PC-3 (cell line): ENCODE measurements around the gene TEX44. TPM values are rescaled to one million over a fixed set of nuclear protein-coding genes. Genes with fewer than 3 reads are reported as not detected.

Experiments
- ATAC-seq: fragments of 200-7000 bp; cut with Tn5 transposase; 2 replicates; pipeline ENCODE4 v1.9.1; 2020; ENCODE audit warnings: mild to moderate bottlenecking, moderate library complexity
- BruUV-seq: library from RNA; stranded (reverse); fragments of 400-500 nt; replicated peaks from 2 replicates; lab custom pipeline; 2021; lab: Mats Ljungman, UMichigan
- CTCF ChIA-PET: fragments of 300-600 bp; sonication (Branson Sonifier 250); formaldehyde crosslinking; loops from one replicate; lab custom pipeline; 2022; ENCODE audit warnings: antibody characterized with exemption; lab: Charles Lee
- POLR2A ChIA-PET: fragments of 300-600 bp; sonication (Branson Sonifier 250); formaldehyde crosslinking; loops from one replicate; lab custom pipeline; 2022; ENCODE audit warnings: antibody characterized with exemption; ENCODE audit not compliant: unreplicated experiment; lab: Charles Lee
- DNase-seq: peaks from one replicate; pipeline ENCODE4 v3.0.0-alpha.2; 2015
- H2AFZ ChIP-seq: fragments of 300-600 bp; sonication (generic); 2 replicates; pipeline ENCODE4 v1.6.0; 2016; ENCODE audit warnings: antibody characterized with exemption, low read length
- H3F3A ChIP-seq: fragments of 300-600 bp; sonication (generic); one replicate; pipeline ENCODE4 v1.6.0; 2017; ENCODE audit warnings: antibody characterized with exemption, low read length, control low read depth, mild to moderate bottlenecking; ENCODE audit not compliant: unreplicated experiment
- H3K27ac ChIP-seq: fragments of 300-600 bp; sonication (generic); 2 replicates; pipeline ENCODE4 v1.5.1; 2016; ENCODE audit warnings: mild to moderate bottlenecking, low read length
- H3K27me3 ChIP-seq: fragments of 300-600 bp; sonication (generic); 2 replicates; pipeline ENCODE4 v1.6.1; 2016; ENCODE audit warnings: low read length, mixed read lengths
- H3K36me3 ChIP-seq: fragments of 300-600 bp; sonication (generic); 2 replicates; pipeline ENCODE4 v1.6.1; 2016; ENCODE audit warnings: low read depth, mixed run types, low read length, mixed read lengths
- H3K4me1 ChIP-seq: fragments of 300-600 bp; sonication (generic); 2 replicates; pipeline ENCODE4 v1.5.1; 2016; ENCODE audit warnings: low read length; ENCODE audit not compliant: insufficient read depth
- H3K4me2 ChIP-seq: fragments of 300-600 bp; sonication (generic); 2 replicates; pipeline ENCODE4 v1.6.0; 2016; ENCODE audit warnings: low read length
- H3K4me3 ChIP-seq: fragments of 300-600 bp; sonication (generic); 2 replicates; pipeline ENCODE4 v1.5.1; 2016; ENCODE audit warnings: mild to moderate bottlenecking, low read length, mixed read lengths
- H3K79me2 ChIP-seq: fragments of 300-600 bp; sonication (generic); 2 replicates; pipeline ENCODE4 v1.6.1; 2017; ENCODE audit warnings: low read length, mixed read lengths
- H3K9ac ChIP-seq: fragments of 300-600 bp; sonication (generic); 2 replicates; pipeline ENCODE4 v1.6.0; 2016; ENCODE audit warnings: mild to moderate bottlenecking, low read length
- H3K9me2 ChIP-seq: fragments of 300-600 bp; sonication (generic); replicated peaks from 2 replicates; pipeline ENCODE4 v1.6.1; 2016; ENCODE audit warnings: mixed run types, low read length, mixed read lengths
- H3K9me3 ChIP-seq: fragments of 300-600 bp; sonication (generic); 2 replicates; pipeline ENCODE4 v1.6.1; 2016; ENCODE audit warnings: low read length, mixed read lengths
- H4K20me1 ChIP-seq: fragments of 300-600 bp; sonication (generic); 2 replicates; pipeline ENCODE4 v1.6.1; 2016; ENCODE audit warnings: low read length, mixed read lengths
- CTCF ChIP-seq: fragments of 300-600 bp; sonication (generic); conservative IDR thresholded peaks from 2 replicates; pipeline ENCODE4 v1.5.1; 2017; ENCODE audit warnings: antibody characterized with exemption, low read depth, mild to moderate bottlenecking, low read length
- EZH2 ChIP-seq: fragments of 300-600 bp; sonication (generic); IDR thresholded peaks from one replicate; pipeline ENCODE4 v1.6.1; 2017; ENCODE audit warnings: antibody characterized with exemption, mild to moderate bottlenecking, low read length; ENCODE audit not compliant: unreplicated experiment
- EZH2phosphoT487 ChIP-seq: fragments of 300-600 bp; sonication (generic); IDR thresholded peaks from 2 replicates; pipeline ENCODE4 v1.6.1; 2018; ENCODE audit warnings: mild to moderate bottlenecking, antibody characterized with exemption, low read length, borderline replicate concordance
- intact Hi-C: fragments of 100-400 bp; cut with micrococcal nuclease; formaldehyde crosslinking; loops from 2 replicates; pipeline ENCODE4 v1.9.0; 2023
- total RNA-seq: library from RNA; depleted of rRNA; stranded (reverse); fragments of >200 nt; gene quantifications from 2 replicates; pipeline ENCODE4 v1.2.3, GENCODE V29; 2014

The TEX44 gene
- total RNA-seq, 1 experiment from 2014 or later: not detected

- Histone ChIP-seq H3K9me2 (no peaks in the 10 kb centered on the region), H3K4me2 (no peak overlapping the region), H3K79me2 (no peaks in the 10 kb centered on the region), H4K20me1 (no peaks in the 10 kb centered on the region), H3K4me3 (no peak overlapping the region), H3K27me3 (no peaks in the 10 kb centered on the region), H3K27ac (no peak overlapping the region), H2AFZ (no peak overlapping the region), H3K9ac (no peak overlapping the region), H3K9me3 (no peaks in the 10 kb centered on the region), H3F3A (no peaks in the 10 kb centered on the region), H3K4me1 (peaks cover 29% of the 10 kb centered on the region), H3K36me3 (no peaks in the 10 kb centered on the region)
- CTCF ChIA-PET: interaction anchor here (1.0 kb wide), 1 partner anchor 20 kb away, joined by 4 read pairs; no protein-coding TSS in a partner anchor
- no TSS peak for BruUV-seq
- POLR2A ChIA-PET: no interaction called here
- intact Hi-C loops: no loop called here
- DNase-seq (peak; percentile 23), ATAC-seq (no peak)
- TF ChIP-seq EZH2phosphoT487: no peak
- no peak for TF ChIP-seq CTCF
- no peak for TF ChIP-seq EZH2
Measured at GRCh38 chr2:231622963-231623362, 30.3 kb downstream of the TEX44 start.

GRCh38 chr2:231626449-231626848, 33.8 kb downstream of the TEX44 start:
- no peak overlapping the region for H3K27ac ChIP-seq
- H3K27me3 ChIP-seq: no peaks in the 10 kb centered on the region
- H2AFZ ChIP-seq: no peak overlapping the region
- peak overlapping the region; percentile 37; the same call in 1 of the 2 replicates for H3K4me2 ChIP-seq
- ChIA-PET CTCF (interaction anchor here (0.7 to 1.4 kb wide), 2 partner anchors 49 to 51 kb away, joined by 4 read pairs; no protein-coding TSS in a partner anchor), POLR2A (no interaction called here)
- no peak overlapping the region for H3K4me3 ChIP-seq
- H3K79me2 ChIP-seq: no peaks in the 10 kb centered on the region
- H3K36me3 ChIP-seq: no peaks in the 10 kb centered on the region
- no peaks in the 10 kb centered on the region for H3K9me2 ChIP-seq
- peaks cover 13% of the 10 kb centered on the region for H3K4me1 ChIP-seq
- H3F3A ChIP-seq: no peaks in the 10 kb centered on the region
- no peak for TF ChIP-seq EZH2
- TF ChIP-seq EZH2phosphoT487: no peak
- intact Hi-C loops: no loop called here
- no TSS peak for BruUV-seq
- no peak overlapping the region for H3K9ac ChIP-seq
- DNase-seq (peak; percentile 11), ATAC-seq (peak; percentile 55)
- H3K9me3 ChIP-seq: no peaks in the 10 kb centered on the region
- no peaks in the 10 kb centered on the region for H4K20me1 ChIP-seq

GRCh38 chr2:231627384-231628120, 34.9 kb downstream of the TEX44 start:
- Histone ChIP-seq H2AFZ (no peak overlapping the region), H3K79me2 (no peaks in the 10 kb centered on the region), H3K9ac (no peak overlapping the region), H3K9me3 (no peaks in the 10 kb centered on the region), H3K9me2 (no peaks in the 10 kb centered on the region), H3K4me1 (peaks cover 7% of the 10 kb centered on the region; the same call in 1 of the 2 replicates), H3K4me2 (no peak overlapping the region), H4K20me1 (no peaks in the 10 kb centered on the region), H3K36me3 (no peaks in the 10 kb centered on the region), H3K27me3 (no peaks in the 10 kb centered on the region), H3K27ac (no peak overlapping the region), H3K4me3 (no peak overlapping the region), H3F3A (no peaks in the 10 kb centered on the region)
- no peak for ATAC-seq
- TF ChIP-seq CTCF (no peak), EZH2phosphoT487 (no peak), EZH2 (no peak)
- intact Hi-C loops: no loop called here
- DNase-seq: no peak
- BruUV-seq: no TSS peak
- CTCF ChIA-PET: no interaction called here
- POLR2A ChIA-PET: no interaction called here
